ENCODE results near the gene NEUROD4. TPM values are rescaled to one million over a fixed set of nuclear protein-coding genes. Genes with fewer than 3 reads are reported as not detected.
A peak's percentile ranks its signal among the peaks of the same experiment; 100 is the strongest.

Gene NEUROD4
- total RNA-seq, 2 experiments from 2014 or later = not detected

DNA sequence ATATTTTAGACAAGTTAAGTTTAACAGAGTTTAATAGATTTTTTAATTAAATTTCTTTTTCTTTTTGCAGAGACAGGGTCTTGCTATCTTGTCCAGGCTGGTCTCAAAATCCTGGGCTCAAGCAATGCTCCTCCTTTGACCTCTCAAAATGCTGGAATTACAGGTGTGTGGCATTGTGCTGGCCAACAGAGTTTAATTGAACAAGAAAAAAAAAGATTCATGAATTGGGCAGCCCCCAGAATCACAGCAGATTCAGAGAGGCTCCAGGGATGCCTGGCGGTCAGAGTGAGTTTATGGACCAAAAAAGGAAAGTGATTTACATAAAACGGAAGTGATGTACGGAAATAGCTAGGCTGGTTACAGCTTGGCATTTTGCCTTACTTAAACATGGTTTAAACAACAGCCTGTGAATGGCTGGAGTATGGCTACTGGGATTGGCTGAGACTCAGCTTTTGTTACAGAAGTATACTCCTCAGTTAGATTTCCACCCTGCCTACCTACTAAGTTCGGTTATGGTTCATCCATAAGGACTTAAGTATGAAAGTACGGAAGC, 20.7 kb upstream of the NEUROD4 start:
- DNase-seq = no peak
- Mint-ChIP-seq H3K4me3 (no peak overlapping the region), H3K27ac (no peak overlapping the region), H3K9me3 (ENCODE audit: insufficient read depth) (no peaks in the 10 kb centered on the region), H3K4me1 (ENCODE audit: low read depth) (peaks cover 5% of the 10 kb centered on the region), H3K27me3 (ENCODE audit: low read depth) (no peaks in the 10 kb centered on the region), H3K36me3 (ENCODE audit: low read depth) (no peaks in the 10 kb centered on the region)
- ChIA-PET CTCF (interaction anchor here (3.8 to 19.3 kb wide), 2 partner anchors 72 to 249 kb away, joined by 33 to 884 read pairs; no protein-coding TSS in a partner anchor), POLR2A (interaction anchor here (0.6 kb wide), 1 partner anchor 29 kb away, joined by 3 read pairs; no protein-coding TSS in a partner anchor)
- no peak for ATAC-seq

DNA sequence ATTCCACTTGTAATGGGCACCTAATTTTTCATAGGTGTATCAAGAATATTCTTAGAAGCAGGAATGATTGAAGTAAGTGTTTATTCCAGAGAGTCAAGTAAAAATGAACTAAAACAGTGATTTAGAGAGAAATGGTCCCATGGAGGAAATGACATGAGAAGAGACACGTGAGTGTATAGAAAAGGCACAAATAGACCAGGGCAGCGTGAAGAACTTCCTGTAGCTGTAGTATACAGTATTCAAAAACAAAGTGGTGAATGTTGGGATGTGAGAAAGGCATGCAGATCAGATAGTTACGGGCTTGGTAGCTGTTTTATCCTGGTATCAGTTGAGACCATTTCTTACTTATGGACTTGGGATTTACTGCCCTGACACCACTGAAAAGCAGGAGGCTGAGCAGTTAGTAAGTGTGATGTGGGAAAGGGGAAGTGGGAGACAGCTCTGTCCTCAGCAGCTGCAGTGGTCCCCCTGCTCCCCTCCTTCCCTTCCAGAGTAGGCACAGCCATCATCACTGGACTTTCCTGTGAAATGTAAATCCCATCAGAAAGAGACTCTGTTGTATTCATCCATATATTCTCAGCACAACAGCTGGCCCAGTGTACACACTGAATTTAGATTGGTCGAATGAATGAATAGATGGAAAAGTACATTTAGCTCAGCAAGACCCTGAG, 18.4 kb upstream of the NEUROD4 start:
- Mint-ChIP-seq H3K9me3 (ENCODE audit: insufficient read depth) (no peaks in the 10 kb centered on the region), H3K36me3 (ENCODE audit: low read depth) (no peaks in the 10 kb centered on the region), H3K27ac (no peak overlapping the region), H3K27me3 (ENCODE audit: low read depth) (no peaks in the 10 kb centered on the region), H3K4me3 (no peak overlapping the region), H3K4me1 (ENCODE audit: low read depth) (peaks cover 5% of the 10 kb centered on the region)
- POLR2A ChIA-PET = no interaction called here
- DNase-seq (no peak), ATAC-seq (no peak)
- CTCF ChIA-PET = interaction anchor here (1.2 to 19.3 kb wide), 4 partner anchors 8 to 251 kb away, joined by 3 to 884 read pairs (median 8); no protein-coding TSS in a partner anchor

DNA sequence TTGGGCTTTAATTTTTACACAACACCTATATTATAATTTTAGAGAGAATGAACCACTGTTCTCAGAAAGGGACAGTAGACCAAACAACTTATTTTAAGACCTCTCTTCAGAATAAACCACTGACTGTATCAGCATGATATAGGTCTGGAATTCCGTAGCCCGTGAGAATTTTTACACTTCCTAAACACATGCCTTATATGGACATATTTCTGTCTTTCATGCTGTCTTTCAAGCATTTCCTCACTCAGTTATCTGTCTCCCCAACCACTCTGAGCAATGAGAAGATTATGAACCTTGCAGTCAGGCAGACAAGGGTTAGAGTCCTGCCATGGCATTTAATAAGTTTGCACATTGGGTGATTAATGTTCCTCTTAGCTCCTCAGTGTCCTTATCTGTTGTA, 17.4 kb upstream of the NEUROD4 start:
- peaks cover 6% of the 10 kb centered on the region for H3K9me3 Mint-ChIP-seq (ENCODE audit: insufficient read depth)
- ATAC-seq (no peak), DNase-seq (no peak)
- H3K36me3 Mint-ChIP-seq (ENCODE audit: low read depth) = no peaks in the 10 kb centered on the region
- no peak overlapping the region for H3K4me3 Mint-ChIP-seq
- no peak overlapping the region for H3K27ac Mint-ChIP-seq
- POLR2A ChIA-PET = no interaction called here
- CTCF ChIA-PET = interaction anchor here (1.0 to 19.3 kb wide), 3 partner anchors 9 to 68 kb away, joined by 3 to 884 read pairs (median 8); no protein-coding TSS in a partner anchor
- no peaks in the 10 kb centered on the region for H3K27me3 Mint-ChIP-seq (ENCODE audit: low read depth)
- peaks cover 5% of the 10 kb centered on the region for H3K4me1 Mint-ChIP-seq (ENCODE audit: low read depth)

DNA sequence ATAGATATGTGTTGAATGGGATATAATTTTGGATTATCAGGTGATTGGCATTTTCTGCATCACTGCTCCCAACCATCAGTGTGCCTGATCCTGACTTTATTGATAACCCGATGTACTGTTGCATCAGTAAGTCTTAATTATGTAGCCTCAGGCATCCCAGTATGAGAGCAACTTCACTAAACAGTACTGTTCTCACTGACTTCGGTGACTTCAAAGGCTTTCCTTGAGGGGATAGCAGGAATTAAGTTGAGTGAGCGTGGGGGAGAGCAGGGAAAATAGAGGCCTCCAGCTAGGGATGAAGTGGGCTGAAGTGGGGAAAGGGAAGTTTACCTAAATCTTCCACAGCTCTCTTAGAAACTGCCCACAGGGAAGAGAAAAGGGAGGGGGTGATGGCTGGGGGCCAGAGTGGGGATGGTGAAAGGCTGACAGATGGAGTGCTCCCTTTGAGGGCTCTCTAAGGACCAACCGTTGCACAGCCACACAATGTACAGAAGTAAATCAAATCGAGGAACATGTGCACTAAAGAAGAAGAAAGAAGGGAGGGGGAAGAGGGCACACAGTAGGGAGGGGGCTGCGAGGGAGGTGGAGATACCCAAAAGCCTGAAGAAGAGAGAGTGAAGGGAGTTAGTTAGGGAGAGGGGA, 10.7 kb upstream of the NEUROD4 start:
- Mint-ChIP-seq H3K9me3 (ENCODE audit: insufficient read depth) (peaks cover 6% of the 10 kb centered on the region), H3K4me1 (ENCODE audit: low read depth) (peaks cover 2% of the 10 kb centered on the region), H3K27me3 (ENCODE audit: low read depth) (peaks cover 2% of the 10 kb centered on the region), H3K27ac (no peak overlapping the region), H3K4me3 (no peak overlapping the region), H3K36me3 (ENCODE audit: low read depth) (peaks cover 3% of the 10 kb centered on the region)
- POLR2A ChIA-PET = no interaction called here
- ATAC-seq (no peak), DNase-seq (no peak)
- CTCF ChIA-PET = interaction anchor here (1.1 to 19.3 kb wide), 3 partner anchors 16 to 260 kb away, joined by 3 to 884 read pairs (median 7); no protein-coding TSS in a partner anchor

DNA sequence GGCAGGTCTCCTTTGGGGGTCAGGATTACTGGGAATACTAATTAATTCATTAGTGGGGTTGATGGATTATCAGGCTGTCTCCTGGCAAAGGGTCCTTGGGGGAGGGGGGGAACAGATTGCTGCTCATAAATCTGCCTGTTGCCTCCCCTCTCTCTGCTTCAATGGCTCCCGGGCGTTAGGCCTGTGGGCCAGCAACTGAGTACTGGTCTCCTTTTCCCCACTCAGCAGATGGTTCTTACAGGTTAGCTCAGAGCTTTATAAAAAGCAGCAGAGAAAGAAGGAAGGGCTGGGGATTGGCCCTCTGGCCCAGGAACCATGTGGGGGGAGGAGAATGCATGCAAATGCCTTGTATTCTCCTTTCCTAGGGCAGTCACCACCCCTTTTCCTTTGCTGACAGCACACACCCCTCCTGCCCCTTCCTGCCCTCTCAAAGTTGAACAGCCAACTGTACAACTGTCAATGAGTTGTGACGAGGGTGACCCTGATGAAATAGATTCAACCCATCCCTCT, 2.3 kb upstream of the NEUROD4 start:
- ATAC-seq = no peak
- H3K4me3 Mint-ChIP-seq = no peak overlapping the region
- CTCF ChIA-PET = no interaction called here
- H3K36me3 Mint-ChIP-seq (ENCODE audit: low read depth) = peaks cover 3% of the 10 kb centered on the region
- POLR2A ChIA-PET = no interaction called here
- no peaks in the 10 kb centered on the region for H3K9me3 Mint-ChIP-seq (ENCODE audit: insufficient read depth)
- H3K4me1 Mint-ChIP-seq (ENCODE audit: low read depth) = no peaks in the 10 kb centered on the region
- no peak for DNase-seq
- no peak overlapping the region for H3K27ac Mint-ChIP-seq
- peaks cover 29% of the 10 kb centered on the region for H3K27me3 Mint-ChIP-seq (ENCODE audit: low read depth)

DNA sequence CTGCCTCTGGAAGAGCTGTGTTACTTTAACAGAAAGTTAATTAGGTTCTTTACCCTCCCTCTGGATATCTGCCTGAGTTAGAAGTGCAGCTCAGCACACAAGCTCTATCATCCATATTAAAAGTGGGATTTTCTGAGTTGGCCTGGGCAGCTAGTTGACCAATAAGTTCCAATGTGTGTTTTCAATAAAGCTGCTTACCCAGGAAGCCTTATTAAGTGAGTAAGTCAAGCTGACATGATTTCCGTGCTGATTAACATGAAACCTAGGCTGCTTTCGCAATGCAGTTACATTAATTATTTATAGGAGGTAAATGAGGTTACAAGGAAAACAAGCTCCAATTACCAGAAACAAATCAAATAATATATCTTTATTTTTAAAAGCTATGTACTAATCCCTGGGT, 4.8 kb downstream of the NEUROD4 start:
- ChIA-PET CTCF (interaction anchor here (0.9 to 3.0 kb wide), 4 partner anchors 31 to 275 kb away, joined by 3 to 10 read pairs (median 8); no protein-coding TSS in a partner anchor), POLR2A (no interaction called here)
- no peak overlapping the region for H3K27ac Mint-ChIP-seq
- no peak for DNase-seq
- no peaks in the 10 kb centered on the region for H3K9me3 Mint-ChIP-seq (ENCODE audit: insufficient read depth)
- ATAC-seq = no peak
- no peaks in the 10 kb centered on the region for H3K36me3 Mint-ChIP-seq (ENCODE audit: low read depth)
- H3K27me3 Mint-ChIP-seq (ENCODE audit: low read depth) = peaks cover 28% of the 10 kb centered on the region
- H3K4me1 Mint-ChIP-seq (ENCODE audit: low read depth) = no peaks in the 10 kb centered on the region
- H3K4me3 Mint-ChIP-seq = no peak overlapping the region

DNA sequence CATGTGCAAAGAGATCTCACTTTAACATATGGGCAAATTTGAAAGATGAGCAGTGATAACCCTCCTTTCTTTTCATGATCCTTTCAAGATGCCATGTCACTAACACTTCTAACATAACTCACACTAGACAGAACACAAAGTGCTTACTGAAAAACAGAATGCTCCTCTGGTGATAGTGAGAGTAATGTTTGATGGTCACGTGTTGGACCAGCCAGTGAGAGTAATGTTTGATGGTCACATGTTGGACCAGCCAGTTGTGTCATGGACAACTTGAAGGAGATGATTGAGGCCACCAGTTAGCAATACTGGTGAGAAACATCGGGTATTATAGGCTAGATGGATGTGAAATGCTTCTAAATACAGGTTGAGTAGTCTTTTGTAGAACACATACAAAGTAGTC, 5.7 kb downstream of the NEUROD4 start:
- H3K4me1 Mint-ChIP-seq (ENCODE audit: low read depth) = no peaks in the 10 kb centered on the region
- CTCF ChIA-PET = interaction anchor here (0.9 to 3.0 kb wide), 3 partner anchors 43 to 276 kb away, joined by 3 to 10 read pairs (median 8); no protein-coding TSS in a partner anchor
- POLR2A ChIA-PET = no interaction called here
- no peak for DNase-seq
- no peaks in the 10 kb centered on the region for H3K9me3 Mint-ChIP-seq (ENCODE audit: insufficient read depth)
- no peaks in the 10 kb centered on the region for H3K36me3 Mint-ChIP-seq (ENCODE audit: low read depth)
- no peak overlapping the region for H3K4me3 Mint-ChIP-seq
- H3K27ac Mint-ChIP-seq = no peak overlapping the region
- peaks cover 23% of the 10 kb centered on the region for H3K27me3 Mint-ChIP-seq (ENCODE audit: low read depth)
- ATAC-seq = no peak

DNA sequence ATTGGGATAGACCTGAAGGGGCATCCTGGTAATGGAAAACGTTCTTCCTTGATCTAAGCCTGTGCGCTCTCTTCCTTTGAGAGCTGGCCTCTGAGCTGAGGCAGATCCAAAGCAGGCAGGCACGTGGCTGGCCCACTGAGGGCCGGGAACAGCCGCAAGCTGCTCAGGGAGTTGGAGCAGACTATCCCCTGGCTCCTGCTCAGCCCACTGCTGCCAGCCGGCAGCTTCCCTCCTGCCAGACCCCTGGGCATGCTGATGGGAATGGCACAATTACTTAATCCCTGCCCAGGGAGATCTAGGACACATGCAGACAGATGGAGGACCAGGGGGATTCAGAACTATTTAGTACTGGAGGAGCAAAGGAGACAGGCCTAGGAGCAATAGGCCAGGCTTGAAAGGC, 14.4 kb downstream of the NEUROD4 start:
- no peak for ATAC-seq

DNA sequence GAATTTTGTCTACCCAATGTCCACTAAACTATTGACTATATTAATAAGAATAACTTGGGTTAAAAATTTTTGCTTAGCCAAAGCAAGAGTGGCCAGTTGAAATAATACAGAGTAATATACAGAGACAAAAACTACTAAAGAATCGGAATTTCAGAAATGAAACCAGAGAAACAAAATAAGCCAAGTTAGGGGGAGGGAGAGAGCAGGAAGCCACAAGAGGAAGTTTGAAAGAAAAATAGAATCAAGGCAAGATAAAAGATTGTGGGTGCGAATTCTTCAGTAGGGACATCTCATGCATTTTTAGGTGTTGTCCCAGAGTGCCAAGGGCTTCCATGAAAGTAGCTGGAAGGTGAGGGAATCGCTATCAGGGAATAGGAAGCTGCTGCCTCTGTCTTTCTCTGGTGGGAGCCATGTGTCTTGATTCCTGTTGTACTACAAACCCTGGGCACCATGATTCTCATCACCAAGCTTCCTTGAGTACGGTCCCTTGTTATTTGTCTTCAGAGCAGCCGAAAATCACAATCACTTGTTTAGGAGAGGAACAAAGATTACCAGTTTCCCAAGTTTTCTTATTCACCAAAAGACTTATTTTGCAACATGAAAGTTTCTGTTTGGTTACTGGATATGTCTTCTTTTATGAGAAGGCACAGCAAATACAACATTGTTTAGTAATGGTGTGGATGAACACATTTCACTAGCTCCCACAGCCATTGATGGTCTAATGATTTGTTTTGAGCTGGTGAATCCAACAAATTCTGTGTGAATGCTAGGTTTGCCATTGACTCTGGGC, 16.7 kb downstream of the NEUROD4 start:
- Mint-ChIP-seq H3K27me3 (ENCODE audit: low read depth) (peaks cover 2% of the 10 kb centered on the region), H3K27ac (peak overlapping the region; percentile 53), H3K9me3 (ENCODE audit: insufficient read depth) (no peaks in the 10 kb centered on the region), H3K4me1 (ENCODE audit: low read depth) (peaks cover 28% of the 10 kb centered on the region), H3K4me3 (peak overlapping the region; percentile 57), H3K36me3 (ENCODE audit: low read depth) (no peaks in the 10 kb centered on the region)
- DNase-seq (no peak), ATAC-seq (no peak)
- ChIA-PET POLR2A (no interaction called here), CTCF (interaction anchor here (0.7 to 1.7 kb wide), 6 partner anchors 36 to 334 kb away, joined by 3 to 8 read pairs (median 4); no protein-coding TSS in a partner anchor)

More for the DNA sequence above, 14.4 kb downstream of the NEUROD4 start:
- no peak for DNase-seq
- ChIA-PET CTCF (interaction anchor here (1.6 to 3.1 kb wide), 3 partner anchors 35 to 42 kb away, joined by 8 to 15 read pairs (median 15); no protein-coding TSS in a partner anchor), POLR2A (no interaction called here)
- Mint-ChIP-seq H3K27me3 (ENCODE audit: low read depth) (peaks cover 3% of the 10 kb centered on the region), H3K4me1 (ENCODE audit: low read depth) (peaks cover 28% of the 10 kb centered on the region), H3K36me3 (ENCODE audit: low read depth) (no peaks in the 10 kb centered on the region), H3K9me3 (ENCODE audit: insufficient read depth) (no peaks in the 10 kb centered on the region), H3K4me3 (no peak overlapping the region), H3K27ac (no peak overlapping the region)

DNA sequence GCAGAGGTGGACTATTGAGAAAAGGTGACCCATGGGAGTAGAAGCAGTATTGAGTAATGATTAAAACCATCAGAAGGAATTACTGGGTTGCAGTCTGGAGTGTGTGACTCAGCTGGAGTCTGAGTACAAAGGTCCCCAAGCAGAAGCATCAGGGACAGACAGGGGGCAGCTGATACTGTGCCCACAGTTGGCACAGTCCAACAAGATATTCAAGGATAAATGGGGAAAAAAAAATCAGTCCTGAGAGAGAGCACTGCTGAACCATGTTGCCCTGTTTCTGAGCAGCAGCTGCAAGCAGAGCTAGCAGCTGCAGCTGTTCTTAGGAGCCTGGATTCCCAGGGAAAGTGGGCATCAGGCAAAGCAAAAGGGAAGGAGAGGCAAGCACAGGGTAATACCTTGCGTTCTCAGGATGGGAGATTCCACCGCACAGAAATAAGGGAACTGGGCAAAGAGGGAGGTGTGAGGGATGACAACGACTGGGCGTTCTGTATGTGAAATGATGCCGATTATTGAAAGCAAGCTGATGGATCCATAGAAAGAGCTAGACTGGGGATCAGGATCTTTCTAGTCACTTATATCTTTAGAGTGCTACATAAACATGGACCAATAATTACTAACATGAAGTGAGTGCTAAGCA, 17.7 kb downstream of the NEUROD4 start:
- Mint-ChIP-seq H3K36me3 (ENCODE audit: low read depth) (no peaks in the 10 kb centered on the region), H3K9me3 (ENCODE audit: insufficient read depth) (no peaks in the 10 kb centered on the region), H3K4me3 (no peak overlapping the region), H3K4me1 (ENCODE audit: low read depth) (peaks cover 28% of the 10 kb centered on the region), H3K27me3 (ENCODE audit: low read depth) (peaks cover 2% of the 10 kb centered on the region), H3K27ac (peak overlapping the region; percentile 10)
- ChIA-PET CTCF (interaction anchor here (1.3 to 1.7 kb wide), 2 partner anchors 35 to 45 kb away, joined by 3 to 8 read pairs; no protein-coding TSS in a partner anchor), POLR2A (no interaction called here)
- DNase-seq (no peak), ATAC-seq (no peak)
